Mesothelial cell of epicardium (in vitro differentiated cells): ENCODE results near the gene ZBTB32. TPM values are rescaled to one million over a fixed set of nuclear protein-coding genes. Genes with fewer than 3 reads are reported as not detected.

ENCODE experiments used
- DNase-seq, 2 experiments: peaks; one replicate each; pipeline ENCODE4 v3.0.0; 2021; ENCODE audit warnings: low spot score in 2 of 2; ENCODE audit not compliant: unreplicated experiment in 2 of 2
- H3K27ac Mint-ChIP-seq: 2 replicates; pipeline ENCODE4 v1.8.0; 2021; ENCODE audit warnings: mixed read lengths
- H3K27me3 Mint-ChIP-seq: 2 replicates; pipeline ENCODE4 v1.8.0; 2021; ENCODE audit warnings: low read depth, mixed read lengths
- H3K36me3 Mint-ChIP-seq: 2 replicates; pipeline ENCODE4 v1.8.0; 2021; ENCODE audit warnings: mixed read lengths
- H3K4me1 Mint-ChIP-seq: 2 replicates; pipeline ENCODE4 v1.8.0; 2021; ENCODE audit warnings: mixed read lengths
- H3K4me3 Mint-ChIP-seq: 2 replicates; pipeline ENCODE4 v1.8.0; 2021; ENCODE audit warnings: mild to moderate bottlenecking, moderate library complexity, mixed read lengths
- H3K9me3 Mint-ChIP-seq: 2 replicates; pipeline ENCODE4 v1.8.0; 2021; ENCODE audit warnings: mixed read lengths
- total RNA-seq: library from RNA; stranded (reverse); gene quantifications from 3 replicates; pipeline ENCODE4 v1.2.1, GENCODE V29; 2021
- TF ChIP-seq, protein P1 (sequence below): fragments of 200-600 bp; sonication (generic); IDR thresholded peaks from one replicate; pipeline ENCODE4 v1.5.0; 2021; ENCODE audit warnings: antibody characterized with exemption; ENCODE audit not compliant: unreplicated experiment

The ZBTB32 gene
- total RNA-seq, 1 donor from 2014 or later = not detected

DNA sequence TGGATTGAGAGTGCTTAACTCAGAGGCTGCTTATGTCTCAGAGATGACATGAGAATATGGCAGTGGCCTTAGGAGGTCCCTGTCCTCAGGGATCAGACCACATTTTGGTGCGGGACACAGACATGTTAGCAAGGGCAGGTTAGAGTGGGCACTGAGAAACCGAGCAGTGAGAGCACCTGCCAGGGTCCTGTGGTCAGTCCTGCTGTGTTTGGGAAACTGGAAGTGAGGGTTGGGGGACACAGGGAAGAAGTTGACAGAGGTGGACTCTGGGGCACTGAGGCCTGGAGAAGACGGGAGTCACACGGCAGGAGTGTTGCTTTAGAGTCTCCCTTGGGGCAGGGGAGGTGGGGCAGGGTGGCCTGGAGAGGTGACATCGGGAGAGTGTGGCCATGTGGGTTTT lies 30.5 kb downstream of the ZBTB32 start:
- H3K4me3 Mint-ChIP-seq = no peak overlapping the region
- no peak for DNase-seq
- peaks cover 1% of the 10 kb centered on the region for H3K4me1 Mint-ChIP-seq
- H3K36me3 Mint-ChIP-seq = peaks cover 41% of the 10 kb centered on the region
- TF ChIP-seq, protein P1, sequence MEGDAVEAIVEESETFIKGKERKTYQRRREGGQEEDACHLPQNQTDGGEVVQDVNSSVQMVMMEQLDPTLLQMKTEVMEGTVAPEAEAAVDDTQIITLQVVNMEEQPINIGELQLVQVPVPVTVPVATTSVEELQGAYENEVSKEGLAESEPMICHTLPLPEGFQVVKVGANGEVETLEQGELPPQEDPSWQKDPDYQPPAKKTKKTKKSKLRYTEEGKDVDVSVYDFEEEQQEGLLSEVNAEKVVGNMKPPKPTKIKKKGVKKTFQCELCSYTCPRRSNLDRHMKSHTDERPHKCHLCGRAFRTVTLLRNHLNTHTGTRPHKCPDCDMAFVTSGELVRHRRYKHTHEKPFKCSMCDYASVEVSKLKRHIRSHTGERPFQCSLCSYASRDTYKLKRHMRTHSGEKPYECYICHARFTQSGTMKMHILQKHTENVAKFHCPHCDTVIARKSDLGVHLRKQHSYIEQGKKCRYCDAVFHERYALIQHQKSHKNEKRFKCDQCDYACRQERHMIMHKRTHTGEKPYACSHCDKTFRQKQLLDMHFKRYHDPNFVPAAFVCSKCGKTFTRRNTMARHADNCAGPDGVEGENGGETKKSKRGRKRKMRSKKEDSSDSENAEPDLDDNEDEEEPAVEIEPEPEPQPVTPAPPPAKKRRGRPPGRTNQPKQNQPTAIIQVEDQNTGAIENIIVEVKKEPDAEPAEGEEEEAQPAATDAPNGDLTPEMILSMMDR = no peak
- H3K9me3 Mint-ChIP-seq = no peaks in the 10 kb centered on the region
- H3K27ac Mint-ChIP-seq = no peak overlapping the region
- H3K27me3 Mint-ChIP-seq = no peaks in the 10 kb centered on the region

DNA sequence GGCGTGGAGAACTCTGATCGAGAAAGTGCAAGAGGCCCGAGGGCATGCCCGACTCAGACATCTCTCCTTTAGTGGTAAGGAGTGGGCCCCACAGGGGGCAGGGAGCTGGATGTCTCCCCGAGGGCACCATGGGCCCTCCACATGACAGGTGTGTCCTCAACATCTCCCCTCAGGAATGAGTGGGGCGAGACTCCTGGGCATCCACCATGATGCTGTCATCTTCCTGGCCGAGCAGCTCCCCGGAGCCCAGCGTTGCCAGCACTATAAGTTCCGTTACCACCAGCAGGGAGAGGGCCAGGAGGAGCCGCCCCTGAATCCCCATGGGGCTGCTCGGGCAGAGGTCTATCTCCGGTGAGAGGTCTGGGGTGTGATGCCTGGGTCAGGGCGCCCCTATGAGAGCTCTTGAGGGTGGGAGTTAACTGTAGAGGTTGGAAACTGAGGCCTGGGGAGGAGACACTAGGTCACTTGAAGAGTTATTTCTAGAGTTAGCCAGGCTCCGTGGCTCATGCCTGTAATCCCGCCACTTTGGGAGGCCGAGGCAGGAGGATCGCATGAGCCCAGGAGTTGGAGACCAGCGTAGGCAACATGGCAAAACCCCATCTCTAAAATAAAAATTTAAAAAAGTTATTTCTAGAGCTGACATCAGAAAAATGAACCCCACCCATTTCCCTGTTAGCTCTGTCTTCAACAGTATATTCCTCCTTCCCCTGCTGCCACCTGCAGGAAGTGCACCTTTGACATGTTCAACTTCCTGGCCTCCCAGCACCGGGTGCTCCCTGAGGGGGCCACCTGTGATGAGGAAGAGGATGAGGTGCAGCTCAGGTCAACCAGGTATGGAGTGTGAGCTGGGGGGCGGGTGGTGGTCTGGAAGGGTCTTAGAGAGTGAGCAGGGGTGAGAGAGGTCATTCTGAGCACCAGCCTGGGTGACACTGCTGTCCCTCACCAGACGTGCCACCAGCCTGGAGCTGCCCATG lies 32.8 kb downstream of the ZBTB32 start:
- TF ChIP-seq, protein P1 = peak; percentile 25
- Mint-ChIP-seq H3K4me1 (peaks cover 7% of the 10 kb centered on the region), H3K27me3 (no peaks in the 10 kb centered on the region), H3K27ac (no peak overlapping the region), H3K9me3 (no peaks in the 10 kb centered on the region), H3K4me3 (no peak overlapping the region), H3K36me3 (peaks cover 27% of the 10 kb centered on the region)
- DNase-seq = no peak

DNA sequence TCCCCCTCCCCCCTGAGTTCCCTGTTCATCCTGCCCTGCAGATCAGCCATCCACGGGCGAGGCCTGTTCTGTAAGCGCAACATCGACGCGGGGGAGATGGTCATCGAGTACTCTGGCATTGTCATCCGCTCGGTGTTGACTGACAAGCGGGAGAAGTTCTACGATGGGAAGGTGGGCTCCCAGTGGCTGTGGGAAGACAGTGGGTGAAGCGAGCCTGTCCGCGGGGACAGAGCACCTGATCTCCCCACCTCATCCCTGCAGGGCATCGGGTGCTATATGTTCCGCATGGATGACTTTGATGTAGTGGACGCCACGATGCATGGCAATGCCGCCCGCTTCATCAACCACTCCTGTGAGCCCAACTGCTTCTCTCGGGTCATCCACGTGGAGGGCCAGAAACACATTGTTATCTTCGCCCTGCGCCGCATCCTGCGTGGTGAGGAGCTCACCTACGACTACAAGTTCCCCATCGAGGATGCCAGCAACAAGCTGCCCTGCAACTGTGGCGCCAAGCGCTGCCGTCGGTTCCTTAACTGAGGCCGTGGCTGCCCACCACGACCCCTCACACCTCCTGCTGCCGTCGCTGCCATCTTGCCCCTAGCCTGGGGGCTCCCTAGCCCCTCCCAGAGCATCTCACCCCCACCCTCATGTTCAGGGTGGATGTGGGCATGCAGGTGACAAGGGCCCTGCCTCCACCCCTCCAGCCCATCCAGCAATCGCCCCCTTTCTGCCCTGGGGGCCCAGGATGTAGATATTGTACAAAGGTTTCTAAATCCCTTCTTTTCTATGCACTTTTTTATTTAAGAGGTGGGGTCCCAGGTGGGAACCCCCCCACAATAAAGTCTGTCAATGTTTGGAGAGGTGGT lies 33.9 kb downstream of the ZBTB32 start:
- Mint-ChIP-seq H3K27me3 (no peaks in the 10 kb centered on the region), H3K9me3 (no peaks in the 10 kb centered on the region), H3K36me3 (peaks cover 31% of the 10 kb centered on the region), H3K27ac (no peak overlapping the region), H3K4me3 (no peak overlapping the region), H3K4me1 (peaks cover 8% of the 10 kb centered on the region)
- TF ChIP-seq, protein P1 = no peak
- no peak for DNase-seq

DNA sequence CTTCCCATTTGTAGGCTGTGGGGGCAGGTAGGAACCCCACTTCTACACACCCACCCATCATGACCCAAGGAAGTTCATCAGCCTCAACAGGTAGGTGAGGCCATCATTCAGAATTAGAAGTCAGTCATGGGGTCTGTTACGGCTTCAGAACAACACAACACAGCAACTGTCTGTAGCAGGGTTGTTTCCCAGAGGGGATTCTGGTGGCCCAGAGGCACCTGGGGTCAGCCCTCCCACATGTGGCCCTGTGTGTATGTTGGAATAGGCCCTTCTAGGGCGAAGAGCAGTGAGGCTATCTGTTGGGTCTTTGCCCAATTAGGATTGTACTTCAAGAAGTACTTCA lies 34.5 kb downstream of the ZBTB32 start:
- no peak overlapping the region for H3K27ac Mint-ChIP-seq
- H3K9me3 Mint-ChIP-seq = no peaks in the 10 kb centered on the region
- DNase-seq = no peak
- peaks cover 29% of the 10 kb centered on the region for H3K36me3 Mint-ChIP-seq
- H3K27me3 Mint-ChIP-seq = no peaks in the 10 kb centered on the region
- H3K4me1 Mint-ChIP-seq = peaks cover 8% of the 10 kb centered on the region
- H3K4me3 Mint-ChIP-seq = no peak overlapping the region
- TF ChIP-seq, protein P1 = no peak

- Mint-ChIP-seq H3K27ac (no peak overlapping the region), H3K4me1 (peaks cover 11% of the 10 kb centered on the region), H3K9me3 (no peaks in the 10 kb centered on the region), H3K4me3 (peak overlapping the region; percentile 49), H3K36me3 (peaks cover 23% of the 10 kb centered on the region), H3K27me3 (no peaks in the 10 kb centered on the region)
- DNase-seq = no peak
- TF ChIP-seq, protein P1 = no peak
Measured at GRCh38 chr19:35739275-35740107, 35.1 kb downstream of the ZBTB32 start.
